ENCODE data around the gene CFAP221.

CFAP221 gene

GRCh38 chr2:119521433-119522050 is 22.7 kb upstream of the CFAP221 start:
- H3K4me3 ChIP-seq (ENCODE audit: control insufficient read depth, low read depth, low read length), result no peak overlapping the region
- DNase-seq (ENCODE audit: low read depth), result no peak
- TF ChIP-seq CTCF (IDR thresholded peaks at IDR 0.05; ENCODE audit: control insufficient read depth, insufficient read depth, low read depth, low read length, missing control alignments), result no peak

- H3K4me3 ChIP-seq (ENCODE audit: control insufficient read depth, low read depth, low read length), result no peak overlapping the region
- no peak for TF ChIP-seq CTCF (IDR thresholded peaks at IDR 0.05; ENCODE audit: control insufficient read depth, insufficient read depth, low read depth, low read length, missing control alignments)
- no peak for DNase-seq (ENCODE audit: low read depth)
Observed at GRCh38 chr2:119522671-119523070, 21.6 kb upstream of the CFAP221 start.

- no peak for TF ChIP-seq CTCF (IDR thresholded peaks at IDR 0.05; ENCODE audit: control insufficient read depth, insufficient read depth, low read depth, low read length, missing control alignments)
- no peak for DNase-seq (ENCODE audit: low read depth)
- H3K4me3 ChIP-seq (ENCODE audit: control insufficient read depth, low read depth, low read length), result no peak overlapping the region
Observed at GRCh38 chr2:119523383-119523951, 20.8 kb upstream of the CFAP221 start.

- no peak within 1 kb of the TSS for H3K4me3 ChIP-seq (ENCODE audit: control insufficient read depth, low read depth, low read length)
- no peak for TF ChIP-seq CTCF (IDR thresholded peaks at IDR 0.05; ENCODE audit: control insufficient read depth, insufficient read depth, low read depth, low read length, missing control alignments)
- DNase-seq (ENCODE audit: low read depth), result no peak
Observed at GRCh38 chr2:119523952-119524694, 20.1 kb upstream of the CFAP221 start, which contains the start of gene SCTR. SCTR (minus strand) TSS chr2:119524483; CDS start chr2:119524226, 257 bp downstream.

GRCh38 chr2:119525614-119526013 is 18.6 kb upstream of the CFAP221 start:
- DNase-seq (ENCODE audit: low read depth), result no peak
- no peak for TF ChIP-seq CTCF (IDR thresholded peaks at IDR 0.05; ENCODE audit: control insufficient read depth, insufficient read depth, low read depth, low read length, missing control alignments)
- H3K4me3 ChIP-seq (ENCODE audit: control insufficient read depth, low read depth, low read length), result no peak overlapping the region

- no peak for DNase-seq (ENCODE audit: low read depth)
- H3K4me3 ChIP-seq (ENCODE audit: control insufficient read depth, low read depth, low read length), result no peak overlapping the region
- no peak for TF ChIP-seq CTCF (IDR thresholded peaks at IDR 0.05; ENCODE audit: control insufficient read depth, insufficient read depth, low read depth, low read length, missing control alignments)
Observed at GRCh38 chr2:119527999-119528398, 16.2 kb upstream of the CFAP221 start.

Data from AG09309 (cell line).